Hepatocyte (in vitro differentiated cells): ENCODE data around the gene REN. TPM values are rescaled to one million over a fixed set of nuclear protein-coding genes. Genes with fewer than 3 reads are reported as not detected.

Experiments used
- DNase-seq: peaks from one replicate; pipeline ENCODE4 v3.0.0-alpha.2; 2016; ENCODE audit warnings: low spot score
- H2AFZ ChIP-seq: fragments of 200-600 bp; sonication (generic); 2 replicates; pipeline ENCODE4 v1.6.0; 2016; ENCODE audit warnings: antibody characterized with exemption, mild to moderate bottlenecking
- H3K27ac ChIP-seq: fragments of 200-600 bp; sonication (generic); 2 replicates; pipeline ENCODE4 v1.5.1; 2016; ENCODE audit warnings: mild to moderate bottlenecking
- H3K27me3 ChIP-seq: fragments of 200-600 bp; sonication (generic); 2 replicates; pipeline ENCODE4 v1.6.1; 2016
- H3K36me3 ChIP-seq: fragments of 200-600 bp; sonication (generic); replicated peaks from 2 replicates; pipeline ENCODE4 v1.5.1; 2016; ENCODE audit warnings: low read depth; ENCODE audit not compliant: insufficient read depth
- H3K4me1 ChIP-seq: fragments of 200-600 bp; sonication (generic); 2 replicates; pipeline ENCODE4 v1.5.1; 2016; ENCODE audit warnings: mild to moderate bottlenecking, moderate library complexity; ENCODE audit not compliant: insufficient read depth
- H3K4me2 ChIP-seq: fragments of 200-600 bp; sonication (generic); 2 replicates; pipeline ENCODE4 v1.6.0; 2016
- H3K4me3 ChIP-seq: fragments of 200-600 bp; sonication (generic); 2 replicates; pipeline ENCODE4 v1.5.1; 2016; ENCODE audit warnings: mild to moderate bottlenecking
- H3K79me2 ChIP-seq: fragments of 200-600 bp; sonication (generic); 2 replicates; pipeline ENCODE4 v1.6.0; 2017; ENCODE audit warnings: mild to moderate bottlenecking
- H3K9me2 ChIP-seq: fragments of 200-600 bp; sonication (generic); replicated peaks from 2 replicates; pipeline ENCODE4 v1.6.0; 2017; ENCODE audit warnings: mild to moderate bottlenecking; ENCODE audit not compliant: insufficient read depth
- H3K9me3 ChIP-seq: fragments of 200-600 bp; sonication (generic); 2 replicates; pipeline ENCODE4 v1.5.1; 2016; ENCODE audit warnings: low read depth, mild to moderate bottlenecking
- H4K20me1 ChIP-seq: fragments of 200-600 bp; sonication (generic); 2 replicates; pipeline ENCODE4 v1.6.0; 2016; ENCODE audit warnings: mild to moderate bottlenecking; ENCODE audit not compliant: insufficient read depth, poor library complexity, severe bottlenecking
- CTCF ChIP-seq: fragments of 200-600 bp; sonication (generic); IDR thresholded peaks from 2 replicates; pipeline ENCODE4 v1.5.1; 2016; ENCODE audit warnings: antibody characterized with exemption, mild to moderate bottlenecking; ENCODE audit not compliant: poor library complexity
- EZH2 ChIP-seq: fragments of 200-600 bp; sonication (generic); IDR thresholded peaks from 2 replicates; pipeline ENCODE4 v1.6.1; 2016; ENCODE audit warnings: antibody characterized with exemption, mild to moderate bottlenecking, borderline replicate concordance
- EZH2phosphoT487 ChIP-seq: fragments of 200-600 bp; sonication (generic); IDR thresholded peaks from one replicate; pipeline ENCODE4 v1.6.1; 2018; ENCODE audit warnings: antibody characterized with exemption, mild to moderate bottlenecking, low read depth, moderate library complexity; ENCODE audit not compliant: unreplicated experiment, severe bottlenecking
- WGBS: methylation state at CpG from one replicate; pipeline ENCODE4 v1.1.6; 2016; ENCODE audit warnings: low lambda C conversion rate; ENCODE audit errors: missing lambda C conversion rate; 5-methylcytosine and 5-hydroxymethylcytosine counted together
- polyA plus RNA-seq: library from polyadenylated mRNA; unstranded; fragments of >200 nt; fragmentation: Nextera tagmentation; extraction: Ambion mirVana; gene quantifications from 2 replicates; pipeline ENCODE4 v1.2.1, GENCODE V29; 2016
- total RNA-seq: library from RNA; depleted of rRNA; stranded (reverse); fragments of >200 nt; gene quantifications from 2 replicates; pipeline ENCODE4 v1.2.3, GENCODE V29; 2014

The REN gene
- total and polyA plus RNA-seq, 2 experiments from 2014 or later: 15.4 to 18.4 TPM

DNA sequence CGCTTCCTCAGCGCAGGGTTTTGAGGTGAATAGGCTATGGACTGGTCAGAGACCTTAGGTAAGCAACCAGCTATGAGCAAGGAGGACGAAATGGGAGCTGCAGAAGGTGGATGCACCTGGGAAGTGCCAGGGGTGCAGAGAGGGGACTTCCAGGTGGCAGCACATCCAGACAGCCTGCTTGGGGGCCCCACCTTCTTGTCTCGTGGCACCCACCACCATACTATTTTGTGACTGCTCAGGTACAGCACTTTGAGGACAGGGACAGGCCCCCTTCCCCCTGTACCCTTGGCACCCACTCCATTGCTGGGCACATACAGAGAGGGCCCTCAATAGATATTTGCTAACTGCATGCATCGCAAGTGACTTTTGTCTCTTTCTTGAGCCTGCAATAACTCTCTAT, 30.9 kb upstream of the REN start:
- H2AFZ ChIP-seq: no peak overlapping the region
- H3K9me3 ChIP-seq: no peaks in the 10 kb centered on the region
- no peak overlapping the region for H3K4me3 ChIP-seq
- H3K36me3 ChIP-seq: no peaks in the 10 kb centered on the region
- WGBS: 94% methylated on average over 5 of the region's 5 CpGs
- H4K20me1 ChIP-seq: no peaks in the 10 kb centered on the region
- DNase-seq: no peak
- peaks cover 12% of the 10 kb centered on the region for H3K4me1 ChIP-seq
- H3K27me3 ChIP-seq: no peaks in the 10 kb centered on the region
- H3K9me2 ChIP-seq: no peaks in the 10 kb centered on the region
- TF ChIP-seq CTCF (no peak), EZH2phosphoT487 (no peak), EZH2 (no peak)
- H3K79me2 ChIP-seq: no peaks in the 10 kb centered on the region
- no peak overlapping the region for H3K27ac ChIP-seq
- no peak overlapping the region for H3K4me2 ChIP-seq

GRCh38 chr1:204196068-204196795, 30.1 kb upstream of the REN start, which contains the start of gene KISS1:
TSS of gene KISS1 (minus strand) at chr1:204196491. CDS start at chr1:204192876, 3,615 bp downstream.
- Histone ChIP-seq H3K4me2 (no peak within 1 kb of the TSS), H3K27me3 (no peaks in the 10 kb centered on the region)

GRCh38 chr1:204194771-204195170, 28.6 kb upstream of the REN start:
- H4K20me1 ChIP-seq: no peaks in the 10 kb centered on the region
- H2AFZ ChIP-seq: no peak overlapping the region
- no peaks in the 10 kb centered on the region for H3K36me3 ChIP-seq
- H3K4me3 ChIP-seq: no peak overlapping the region
- H3K4me1 ChIP-seq: peaks cover 23% of the 10 kb centered on the region
- no peak for DNase-seq
- H3K27ac ChIP-seq: no peak overlapping the region
- no peaks in the 10 kb centered on the region for H3K79me2 ChIP-seq
- no peaks in the 10 kb centered on the region for H3K9me3 ChIP-seq
- H3K27me3 ChIP-seq: no peaks in the 10 kb centered on the region
- WGBS: 89% methylated on average over 5 of the region's 7 CpGs
- no peak overlapping the region for H3K4me2 ChIP-seq
- H3K9me2 ChIP-seq: no peaks in the 10 kb centered on the region
- TF ChIP-seq EZH2phosphoT487 (no peak), EZH2 (no peak), CTCF (no peak)

More at GRCh38 chr1:204196068-204196795, 30.1 kb upstream of the REN start, which contains the start of gene KISS1:
- Histone ChIP-seq H3K4me3 (no peak within 1 kb of the TSS), H3K27ac (no peak within 1 kb of the TSS), H3K36me3 (no peaks in the 10 kb centered on the region), H2AFZ (no peak within 1 kb of the TSS), H3K4me1 (peaks cover 13% of the 10 kb centered on the region), H3K9me3 (no peaks in the 10 kb centered on the region), H4K20me1 (no peaks in the 10 kb centered on the region), H3K9me2 (no peaks in the 10 kb centered on the region), H3K79me2 (no peaks in the 10 kb centered on the region)
- WGBS: 58% methylated on average over 18 of the region's 18 CpGs
- DNase-seq: no peak
- TF ChIP-seq CTCF (no peak), EZH2phosphoT487 (no peak), EZH2 (no peak)
